GM12801 (cell line): ENCODE measurements around the gene CHCHD6.

Experiments used
- CTCF ChIP-seq: IDR thresholded peaks from one replicate; pipeline ENCODE4 v1.5.1; 2011; ENCODE audit warnings: control low read depth; ENCODE audit not compliant: insufficient read length; ENCODE audit errors: extremely low read depth

Gene CHCHD6

GRCh38 chr3:126878664-126879063, 174.6 kb downstream of the CHCHD6 start:
- TF ChIP-seq CTCF: no peak

GRCh38 chr3:126880901-126881300, 176.9 kb downstream of the CHCHD6 start:
- TF ChIP-seq CTCF: no peak

- no peak for TF ChIP-seq CTCF
These were observed 177.8 kb downstream of the CHCHD6 start for GRCh38 chr3:126881861-126882260.

GRCh38 chr3:126883241-126883640, 179.2 kb downstream of the CHCHD6 start:
- TF ChIP-seq CTCF: no peak

GRCh38 chr3:126885425-126885824, 181.4 kb downstream of the CHCHD6 start:
- TF ChIP-seq CTCF: no peak

GRCh38 chr3:126886217-126886616, 182.2 kb downstream of the CHCHD6 start:
- TF ChIP-seq CTCF: no peak

- TF ChIP-seq CTCF: no peak
These were observed 183.6 kb downstream of the CHCHD6 start for GRCh38 chr3:126887686-126888085.
